Endometrial microvascular endothelial cells (primary cell): ENCODE results near the gene SRRM3. TPM values are rescaled to one million over a fixed set of nuclear protein-coding genes. Genes with fewer than 3 reads are reported as not detected.
"Not testable (repeated sequence)": the region's sequence is repeated elsewhere in the genome, so short reads cannot be mapped to it uniquely, and the experiment has no call there.

ENCODE experiments used
- in situ Hi-C: cut with HindIII; loops from 2 replicates; pipeline ENCODE4 v1.10.0; 2017; ENCODE audit warnings: low sequenced_read_pairs, low pct_unique_long_range_greater_than_20kb; ENCODE audit errors: inconsistent ontology term
- total RNA-seq: library from RNA; depleted of rRNA; stranded (reverse); fragments of >200 nt; gene quantifications from one replicate; pipeline ENCODE4 v1.2.3, GENCODE V29; 2015; ENCODE audit errors: inconsistent ontology term

Gene SRRM3
- total RNA-seq, 1 donor from 2014 or later: not detected

DNA sequence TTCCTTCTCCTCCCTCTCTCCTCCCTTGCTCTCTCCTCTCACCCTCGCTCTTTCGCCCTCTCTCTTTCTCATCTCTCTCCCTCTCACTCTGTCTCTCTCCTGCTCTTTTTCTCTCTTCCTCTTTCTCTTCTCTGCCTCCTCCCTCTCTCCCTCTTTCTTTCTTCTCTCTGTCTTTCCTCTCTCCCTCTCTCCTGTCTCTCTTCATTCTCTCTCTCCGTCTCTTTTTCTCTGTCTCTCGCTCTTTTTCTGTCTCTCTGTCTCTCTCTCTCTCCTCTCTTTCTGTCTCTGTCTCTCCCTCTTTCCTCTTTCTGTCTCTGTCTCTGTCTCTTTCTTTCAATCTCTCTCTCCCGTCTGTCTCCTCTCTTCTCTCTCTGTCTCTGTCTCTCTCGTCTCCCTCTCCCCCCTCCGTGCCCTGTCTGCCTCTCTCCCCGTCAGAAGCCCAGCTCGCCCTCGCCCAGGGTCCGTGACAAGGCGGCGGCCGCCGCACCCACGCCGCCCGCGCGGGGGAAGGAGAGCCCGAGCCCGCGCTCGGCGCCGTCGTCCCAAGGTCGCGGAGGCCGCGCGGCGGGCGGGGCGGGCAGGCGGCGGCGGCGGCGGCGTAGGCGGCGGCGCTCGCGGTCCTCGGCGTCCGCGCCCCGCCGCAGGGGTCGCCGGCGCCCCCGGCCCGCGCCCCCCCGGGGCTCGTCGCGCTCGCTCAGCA lies 79.5 kb downstream of the SRRM3 start:
- in situ Hi-C loops: no loop called here

GRCh38 chr7:76281706-76282343 lies 80.1 kb downstream of the SRRM3 start:
- in situ Hi-C loops: no loop called here

DNA sequence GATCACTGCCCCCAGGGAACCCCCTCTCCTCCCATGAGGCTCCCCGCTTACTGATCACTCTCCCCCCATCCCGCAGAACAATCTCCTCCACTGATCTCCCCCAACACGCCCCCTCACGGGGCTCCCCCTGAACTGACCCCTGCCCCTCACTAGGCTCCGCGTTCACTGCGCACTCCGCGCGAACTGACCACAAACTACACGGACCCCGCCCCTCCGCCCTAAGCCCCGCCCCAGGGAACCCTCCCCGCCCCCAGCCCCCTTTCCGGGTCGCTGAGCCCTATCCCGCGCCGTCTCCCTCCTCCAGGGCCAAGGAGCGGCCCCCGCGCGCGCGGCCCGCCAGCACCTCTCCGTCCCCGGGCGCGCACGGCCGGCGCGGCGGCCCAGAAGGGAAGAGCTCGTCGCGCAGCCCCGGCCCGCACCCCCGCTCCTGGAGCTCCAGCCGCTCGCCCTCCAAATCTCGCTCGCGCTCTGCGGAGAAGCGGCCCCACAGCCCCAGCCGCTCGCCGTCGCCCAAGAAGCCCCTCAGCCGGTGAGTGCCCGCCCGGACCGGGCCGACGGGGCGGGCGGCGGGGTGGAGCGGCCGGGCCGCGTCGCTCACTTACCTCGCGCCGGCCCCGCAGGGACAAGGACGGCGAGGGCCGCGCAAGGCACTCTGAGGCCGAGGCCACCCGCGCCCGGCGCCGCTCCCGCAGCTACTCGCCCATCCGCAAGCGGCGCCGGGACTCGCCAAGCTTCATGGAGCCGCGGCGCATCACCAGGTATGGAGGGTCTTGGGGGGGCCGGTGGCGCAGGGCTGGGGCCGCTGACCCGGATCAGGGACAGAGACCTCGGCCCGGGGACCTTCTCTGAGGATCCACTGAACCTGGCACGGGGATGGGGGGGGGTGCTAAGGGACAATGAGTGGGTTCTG lies 80.9 kb downstream of the SRRM3 start:
- in situ Hi-C loops: no loop called here

- in situ Hi-C loops: no loop called here
Observed at GRCh38 chr7:76283254-76284159, 81.8 kb downstream of the SRRM3 start.

GRCh38 chr7:76285604-76286374 lies 84.1 kb downstream of the SRRM3 start:
- in situ Hi-C loops: no loop called here

GRCh38 chr7:76286842-76287403 lies 85.2 kb downstream of the SRRM3 start:
- in situ Hi-C loops: no loop called here

DNA sequence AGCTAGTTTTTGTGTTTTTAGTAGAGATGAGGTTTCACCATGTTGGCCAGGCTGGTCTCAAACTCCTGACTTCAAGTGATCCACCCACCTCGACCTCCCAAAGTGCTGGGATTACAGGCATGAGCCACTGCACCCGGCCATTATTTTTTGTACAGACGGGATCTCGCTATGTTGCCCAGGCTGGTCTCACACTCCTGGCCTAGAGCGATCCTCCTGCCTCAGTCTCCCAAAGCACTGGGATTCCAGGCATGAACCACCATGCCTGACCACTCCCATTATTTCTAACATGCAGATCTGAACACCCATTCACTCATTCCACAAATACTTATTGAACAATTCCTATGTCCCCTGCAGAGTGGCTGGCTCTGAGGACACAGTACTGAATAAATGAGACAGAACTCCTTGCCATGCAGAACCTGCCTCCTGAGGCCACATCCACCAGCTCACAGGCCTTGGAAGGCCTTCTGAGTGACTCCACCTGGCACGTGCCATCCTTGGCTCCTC lies 89.2 kb downstream of the SRRM3 start:
- in situ Hi-C loops: not testable (repeated sequence)

DNA sequence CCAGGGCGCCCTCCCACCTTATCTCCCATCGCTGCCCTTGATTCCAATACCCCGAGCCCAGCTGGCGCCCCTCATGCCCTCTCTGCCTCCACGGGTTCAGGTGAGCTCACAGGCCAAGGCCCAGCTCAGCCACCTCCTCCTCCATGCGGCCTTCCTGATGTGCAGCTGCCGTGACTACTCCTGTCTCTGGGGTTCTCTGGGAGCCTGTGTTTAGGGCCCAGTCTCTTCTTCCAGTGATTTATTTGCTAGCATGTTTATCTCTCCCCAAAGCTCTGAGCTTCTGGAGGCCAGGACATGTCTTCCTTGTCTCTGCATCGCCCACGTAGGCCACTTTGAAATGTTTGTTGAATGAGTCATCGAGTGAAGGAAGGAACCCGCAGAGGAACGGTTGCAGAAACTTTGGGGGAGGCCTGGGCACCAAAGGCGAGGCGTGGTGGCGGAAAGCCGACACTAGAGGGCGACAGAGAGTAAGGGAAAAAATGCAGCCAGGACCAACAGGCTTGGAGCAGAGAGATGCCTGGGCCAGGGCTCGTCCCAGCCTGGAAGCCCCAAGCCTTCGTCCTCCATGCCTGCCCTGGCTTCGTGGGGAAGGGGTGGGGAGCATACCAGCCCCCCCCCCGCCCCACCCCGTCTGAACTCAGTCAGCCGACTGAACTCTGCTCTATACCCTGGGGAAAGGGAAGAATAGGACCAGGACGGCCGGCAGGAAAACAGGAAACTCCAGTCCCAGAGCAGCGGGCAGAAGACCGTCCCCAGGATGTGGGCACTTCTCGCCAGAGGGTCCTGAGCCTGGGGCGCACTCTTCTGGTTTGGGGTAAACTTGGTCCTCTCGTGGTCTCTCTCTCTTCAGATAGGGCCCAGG lies 89.9 kb downstream of the SRRM3 start:
- in situ Hi-C loops: no loop called here

GRCh38 chr7:76292213-76292573 lies 90.5 kb downstream of the SRRM3 start:
- in situ Hi-C loops: no loop called here

DNA sequence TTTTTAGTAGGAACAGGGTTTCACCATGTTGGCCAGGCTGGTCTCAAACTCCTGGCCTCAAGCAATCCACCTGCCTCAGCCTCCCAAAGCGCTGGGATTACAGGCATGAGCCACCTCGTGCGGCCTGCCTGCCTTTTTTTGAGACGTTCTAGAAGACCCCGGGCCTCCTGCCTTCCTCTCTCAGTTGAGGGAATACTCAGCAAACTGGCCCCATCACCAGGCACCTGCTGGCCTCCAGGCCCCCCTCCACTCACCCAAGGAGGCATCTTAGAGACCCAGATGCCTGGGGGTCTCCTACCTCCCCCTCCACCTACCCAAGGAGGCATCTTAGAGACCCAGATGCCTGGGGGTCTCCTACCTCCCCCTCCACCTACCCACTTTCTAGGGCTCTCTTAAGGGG lies 91.2 kb downstream of the SRRM3 start:
- in situ Hi-C loops: not testable (repeated sequence)

DNA sequence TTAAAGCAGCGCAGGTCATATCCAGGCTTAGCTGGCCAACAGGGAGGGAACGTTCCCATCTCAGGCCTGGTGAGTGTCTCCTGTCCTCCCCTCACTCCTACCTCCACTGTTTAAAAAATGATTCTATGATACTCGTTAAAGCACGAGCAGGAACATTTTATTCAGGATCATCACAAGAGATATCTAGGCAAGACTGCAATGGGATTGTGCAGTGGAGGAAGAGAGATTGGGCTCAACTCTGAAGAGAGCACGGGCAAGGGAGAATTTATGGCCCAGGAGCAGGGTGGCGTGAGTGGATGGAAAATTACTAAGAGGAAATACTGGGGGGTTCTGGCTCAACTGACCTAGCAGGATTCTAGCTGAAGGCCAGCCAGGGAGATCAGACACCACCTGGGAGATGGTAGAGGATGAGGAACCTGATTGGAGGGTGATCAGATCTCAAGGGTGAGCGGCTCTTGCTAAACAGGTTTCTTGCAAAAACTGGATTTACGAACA lies 91.8 kb downstream of the SRRM3 start:
- in situ Hi-C loops: no loop called here

DNA sequence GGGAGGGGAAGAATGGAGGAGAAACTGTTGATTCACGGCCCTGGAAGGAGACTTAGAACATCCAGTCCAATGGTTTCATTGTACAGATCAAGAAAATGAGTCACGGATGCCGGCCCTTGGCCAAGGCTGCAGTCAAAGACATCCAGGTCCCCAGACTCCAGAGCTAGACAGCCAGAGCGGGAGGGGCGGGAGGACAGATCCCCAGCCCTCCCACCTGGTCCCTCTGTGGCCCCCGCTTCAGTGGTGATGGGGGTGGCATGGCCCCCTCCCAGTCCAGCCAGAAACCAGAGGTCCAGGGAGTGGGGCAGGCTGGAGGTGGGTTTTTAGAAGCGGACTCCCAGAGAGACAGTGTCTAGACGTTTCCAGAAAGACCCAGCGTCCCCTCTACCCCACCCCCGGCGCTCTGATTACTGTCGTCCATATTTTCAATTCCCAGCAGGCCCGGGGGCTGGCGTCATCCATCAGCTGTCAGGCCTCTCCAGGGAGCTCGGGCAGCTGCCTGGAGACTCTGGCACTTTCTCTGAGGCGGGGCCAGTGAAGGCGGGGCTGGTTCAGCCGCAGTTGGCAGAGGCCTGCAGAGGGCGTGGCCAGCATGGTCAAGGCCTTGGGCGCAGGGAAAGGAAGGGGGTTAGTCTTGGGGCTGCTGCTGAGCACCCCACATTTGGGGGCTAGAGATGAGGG lies 92.8 kb downstream of the SRRM3 start:
- in situ Hi-C loops: no loop called here

DNA sequence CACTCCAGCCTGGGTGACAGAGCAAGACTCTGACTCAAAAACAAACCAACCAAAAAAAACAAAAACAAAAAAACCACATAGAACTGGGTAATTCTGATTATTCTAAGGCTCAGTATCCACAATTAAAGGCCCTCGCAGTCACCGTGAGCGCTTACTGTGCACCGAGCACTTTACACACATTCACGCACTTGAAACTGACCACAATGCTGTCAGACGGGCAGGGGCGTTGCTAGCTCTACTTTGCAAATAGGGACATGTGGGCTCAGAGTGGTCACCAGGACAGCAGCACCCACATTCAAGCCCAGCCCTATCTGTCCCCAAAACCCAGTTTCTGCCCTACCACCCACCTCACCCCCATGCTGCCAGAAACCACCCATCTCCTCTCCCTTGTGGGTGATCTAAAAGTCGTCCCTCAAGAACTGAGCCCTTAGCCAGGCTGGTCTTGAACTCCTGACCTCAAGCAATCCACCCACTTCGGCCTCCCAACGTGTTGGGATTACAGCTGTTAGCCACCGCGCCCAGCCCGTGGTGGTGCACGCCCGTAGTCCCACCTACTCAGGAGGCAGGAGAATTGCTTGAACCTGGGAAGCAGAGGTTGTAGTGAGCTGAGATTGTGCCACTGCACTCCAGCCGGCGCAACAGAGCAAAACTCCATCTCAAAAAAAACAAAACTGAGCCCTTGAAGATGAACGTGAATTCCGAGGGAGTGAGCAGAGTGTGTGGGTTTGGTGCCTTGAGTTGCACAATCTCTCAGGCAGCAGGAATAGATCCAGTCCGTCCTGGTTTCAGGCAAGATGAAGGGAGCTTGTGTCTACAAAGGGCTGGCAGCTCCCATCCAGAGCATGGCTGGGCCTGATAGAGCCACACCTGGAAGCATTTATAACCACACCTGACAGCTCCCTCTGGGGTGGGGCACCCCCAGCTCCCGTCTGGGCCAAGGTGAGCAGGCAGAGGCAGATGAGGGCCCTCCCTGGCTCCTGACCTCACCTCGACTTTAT lies 95.3 kb downstream of the SRRM3 start:
- in situ Hi-C loops: no loop called here

DNA sequence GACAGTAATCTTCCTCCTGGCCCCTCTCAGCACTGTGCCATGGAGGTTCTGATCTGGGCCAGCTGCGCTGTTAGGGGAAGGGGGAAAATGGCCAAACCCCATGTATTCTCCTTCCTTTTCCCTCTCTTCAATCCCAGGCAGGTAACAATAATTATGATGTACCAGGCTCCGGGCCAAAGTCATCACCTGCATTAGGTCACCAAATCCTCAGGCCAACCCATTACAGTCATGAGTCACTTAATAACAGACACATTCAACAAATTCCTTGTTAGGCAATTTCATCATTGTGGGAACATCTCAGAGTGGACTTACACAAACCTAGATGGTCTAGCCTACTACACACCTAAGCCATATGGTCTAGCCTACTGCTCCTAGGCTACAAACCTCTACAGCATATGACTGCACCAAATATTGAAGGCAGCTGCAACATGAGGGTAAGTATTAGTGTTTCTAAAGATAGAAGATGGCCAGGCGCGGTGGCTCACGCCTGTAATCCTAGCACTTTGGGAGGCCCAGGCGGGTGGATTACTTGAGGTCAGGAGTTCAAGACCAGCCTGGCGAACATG lies 98.6 kb downstream of the SRRM3 start:
- in situ Hi-C loops: no loop called here

- in situ Hi-C loops: no loop called here
Observed at GRCh38 chr7:76301000-76301399, 99.3 kb downstream of the SRRM3 start.
